ENCODE measurements around the gene TRA2A. TPM values are rescaled to one million over a fixed set of nuclear protein-coding genes. Genes with fewer than 3 reads are reported as not detected.

Gene TRA2A
- total RNA-seq, 4 donors from 2014 or later: 16.7 to 35.3 (median 28.7) TPM

DNA sequence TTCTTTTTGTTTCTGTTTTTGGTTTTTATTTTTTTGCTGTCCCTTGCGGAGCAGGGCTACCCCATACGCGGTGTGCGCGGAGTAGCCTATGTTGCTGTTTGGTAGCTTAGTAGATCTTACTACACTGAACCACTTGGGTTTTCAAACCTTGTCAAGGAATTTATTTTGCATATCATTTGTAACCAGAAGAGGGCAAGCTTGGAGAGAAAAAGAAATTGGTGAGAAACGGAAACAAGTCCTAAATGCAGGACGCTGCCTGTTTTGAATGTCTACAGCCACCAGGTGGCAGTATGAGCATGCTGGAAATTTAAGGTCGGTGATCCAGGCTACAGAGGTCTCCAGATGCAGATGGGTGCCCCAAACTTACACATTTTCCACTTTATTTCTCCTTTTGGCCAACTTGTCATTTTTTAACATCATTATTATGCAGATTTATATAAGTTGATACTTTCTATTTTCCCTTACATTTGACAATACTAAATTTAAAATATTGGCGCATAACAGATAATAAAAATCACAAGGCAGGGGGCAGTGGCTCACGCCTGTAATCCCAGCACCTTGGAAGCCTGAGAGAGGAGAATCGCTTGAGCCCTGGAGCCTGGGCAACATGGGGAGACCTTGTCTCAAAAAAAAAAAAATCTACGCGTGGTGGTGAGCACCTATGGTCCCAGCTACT lies 15.3 kb upstream of the TRA2A start:
- Histone ChIP-seq H3K9me3 (no peaks in the 10 kb centered on the region), H3K4me3 (no peak overlapping the region), H3K27ac (replicated peaks in 1 of 4) (no peak overlapping the region), H3K36me3 (no peaks in the 10 kb centered on the region), H3K27me3 (peaks cover 0 to 7% (median 0%) of the 10 kb centered on the region in 4 donors), H3K4me1 (peaks cover 0 to 4% (median 0%) of the 10 kb centered on the region in 4 donors)
- DNase-seq (ENCODE audit: extremely low spot score): peak; percentile 92
- 40% methylated on average over 13 of the region's 13 CpGs for WGBS
- TF ChIP-seq, protein P1, sequence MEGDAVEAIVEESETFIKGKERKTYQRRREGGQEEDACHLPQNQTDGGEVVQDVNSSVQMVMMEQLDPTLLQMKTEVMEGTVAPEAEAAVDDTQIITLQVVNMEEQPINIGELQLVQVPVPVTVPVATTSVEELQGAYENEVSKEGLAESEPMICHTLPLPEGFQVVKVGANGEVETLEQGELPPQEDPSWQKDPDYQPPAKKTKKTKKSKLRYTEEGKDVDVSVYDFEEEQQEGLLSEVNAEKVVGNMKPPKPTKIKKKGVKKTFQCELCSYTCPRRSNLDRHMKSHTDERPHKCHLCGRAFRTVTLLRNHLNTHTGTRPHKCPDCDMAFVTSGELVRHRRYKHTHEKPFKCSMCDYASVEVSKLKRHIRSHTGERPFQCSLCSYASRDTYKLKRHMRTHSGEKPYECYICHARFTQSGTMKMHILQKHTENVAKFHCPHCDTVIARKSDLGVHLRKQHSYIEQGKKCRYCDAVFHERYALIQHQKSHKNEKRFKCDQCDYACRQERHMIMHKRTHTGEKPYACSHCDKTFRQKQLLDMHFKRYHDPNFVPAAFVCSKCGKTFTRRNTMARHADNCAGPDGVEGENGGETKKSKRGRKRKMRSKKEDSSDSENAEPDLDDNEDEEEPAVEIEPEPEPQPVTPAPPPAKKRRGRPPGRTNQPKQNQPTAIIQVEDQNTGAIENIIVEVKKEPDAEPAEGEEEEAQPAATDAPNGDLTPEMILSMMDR (IDR thresholded peaks at IDR 0.05): peak; percentile 92 to 97 (median 95)
- no peak for TF ChIP-seq POLR2A (IDR thresholded peaks at IDR 0.05; ENCODE audit: low read depth)
- peak in 1 of 2 donors; percentile 44 for TF ChIP-seq POLR2AphosphoS5 (IDR thresholded peaks at IDR 0.05)
- intact Hi-C loops (cut with DNase I): no loop called here

DNA sequence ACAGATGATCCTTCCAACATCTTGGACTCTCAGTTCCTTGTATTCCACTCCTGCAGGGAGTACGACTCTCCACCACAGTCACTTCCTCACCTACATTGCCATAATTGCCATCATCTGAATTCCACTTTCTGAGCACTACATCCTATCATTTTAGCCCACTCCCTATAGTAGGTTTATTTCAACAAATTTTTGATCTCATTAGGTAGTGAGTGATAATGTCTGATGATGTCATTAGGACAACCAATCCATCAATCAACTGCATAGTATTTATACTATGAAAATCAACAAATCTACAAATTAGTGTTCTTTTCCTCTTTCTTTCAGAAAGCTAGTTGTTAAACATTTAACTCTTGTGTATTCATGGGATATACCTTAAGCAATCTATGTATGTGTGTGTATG lies 13.7 kb upstream of the TRA2A start:
- Histone ChIP-seq H3K9me3 (no peaks in the 10 kb centered on the region), H3K4me3 (no peak overlapping the region), H3K27ac (replicated peaks in 1 of 4) (no peak overlapping the region), H3K27me3 (peaks cover 0 to 4% (median 0%) of the 10 kb centered on the region in 4 donors), H3K36me3 (no peaks in the 10 kb centered on the region), H3K4me1 (peaks cover 0 to 4% (median 0%) of the 10 kb centered on the region in 4 donors)
- TF ChIP-seq, protein P1 (IDR thresholded peaks at IDR 0.05): no peak
- TF ChIP-seq EP300 (IDR thresholded peaks at IDR 0.05): no peak
- intact Hi-C loops (cut with DNase I): no loop called here
- no peak for DNase-seq (ENCODE audit: extremely low spot score)
- WGBS: 67% methylated on average over 1 of the region's 1 CpG

DNA sequence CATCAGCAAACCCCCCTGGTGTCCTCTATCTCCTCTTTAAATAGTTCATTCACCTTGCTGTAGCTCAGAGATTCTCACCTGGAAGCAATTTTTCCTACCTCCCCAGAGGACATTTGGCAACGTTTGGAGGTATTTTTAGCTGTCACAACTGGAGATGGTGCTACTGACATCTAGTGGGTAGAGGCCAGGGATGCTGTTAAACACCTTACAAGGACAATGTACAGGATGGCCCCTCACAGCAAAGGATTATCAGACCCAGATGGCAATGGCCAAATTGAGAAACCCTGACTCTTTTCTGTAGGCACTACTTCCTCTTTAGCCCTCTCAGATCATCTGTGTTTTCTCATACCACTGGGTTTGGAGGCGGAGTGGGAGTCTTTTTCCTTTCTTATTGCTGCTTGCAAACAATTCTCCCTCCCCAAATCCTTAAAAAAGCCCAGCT lies 13.2 kb upstream of the TRA2A start:
- intact Hi-C loops (cut with DNase I): no loop called here
- 28% methylated on average over 2 of the region's 2 CpGs for WGBS

DNA sequence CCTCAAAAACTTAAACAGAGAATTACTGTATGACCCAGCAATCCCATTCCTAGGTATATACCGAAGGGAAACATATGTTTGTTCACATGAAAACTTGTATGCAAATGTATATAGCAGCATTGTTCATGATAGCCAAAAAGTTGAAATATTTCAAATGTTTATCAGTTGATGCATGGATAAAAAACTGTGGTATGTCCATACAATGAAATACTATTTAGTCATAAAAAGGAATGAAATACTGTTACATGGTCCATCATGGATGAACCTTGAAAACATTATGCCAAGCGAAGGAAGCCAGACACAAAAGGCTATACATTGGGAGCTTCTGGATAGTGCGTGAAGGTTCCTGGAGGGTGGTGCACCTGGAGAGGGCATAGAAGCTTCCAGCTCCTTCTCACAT lies 11.0 kb upstream of the TRA2A start:
- 97% methylated on average over 3 of the region's 3 CpGs for WGBS
- no peaks in the 10 kb centered on the region for H3K36me3 ChIP-seq
- H3K4me1 ChIP-seq: peaks cover 0 to 4% (median 0%) of the 10 kb centered on the region in 4 donors
- TF ChIP-seq POLR2AphosphoS5 (IDR thresholded peaks at IDR 0.05) (no peak), POLR2A (IDR thresholded peaks at IDR 0.05; ENCODE audit: low read depth) (no peak), EP300 (IDR thresholded peaks at IDR 0.05) (no peak)
- TF ChIP-seq, protein P1 (IDR thresholded peaks at IDR 0.05): no peak
- no peaks in the 10 kb centered on the region for H3K9me3 ChIP-seq
- H3K27ac ChIP-seq (replicated peaks in 1 of 4): no peak overlapping the region
- intact Hi-C loops (cut with DNase I): no loop called here
- DNase-seq (ENCODE audit: extremely low spot score): no peak
- H3K4me3 ChIP-seq: no peak overlapping the region
- H3K27me3 ChIP-seq: no peaks in the 10 kb centered on the region

More for the DNA sequence above, 13.2 kb upstream of the TRA2A start:
- DNase-seq (ENCODE audit: extremely low spot score): peak; percentile 70
- TF ChIP-seq POLR2A (IDR thresholded peaks at IDR 0.05; ENCODE audit: low read depth) (no peak), EP300 (IDR thresholded peaks at IDR 0.05) (no peak)
- TF ChIP-seq, protein P1 (IDR thresholded peaks at IDR 0.05): peak in 1 of 3 experiments; percentile 4
- Histone ChIP-seq H3K4me1 (peaks cover 0 to 4% (median 0%) of the 10 kb centered on the region in 4 donors), H3K27ac (replicated peaks in 1 of 4) (no peak overlapping the region), H3K27me3 (no peaks in the 10 kb centered on the region), H3K36me3 (no peaks in the 10 kb centered on the region), H3K4me3 (no peak overlapping the region), H3K9me3 (no peaks in the 10 kb centered on the region)

DNA sequence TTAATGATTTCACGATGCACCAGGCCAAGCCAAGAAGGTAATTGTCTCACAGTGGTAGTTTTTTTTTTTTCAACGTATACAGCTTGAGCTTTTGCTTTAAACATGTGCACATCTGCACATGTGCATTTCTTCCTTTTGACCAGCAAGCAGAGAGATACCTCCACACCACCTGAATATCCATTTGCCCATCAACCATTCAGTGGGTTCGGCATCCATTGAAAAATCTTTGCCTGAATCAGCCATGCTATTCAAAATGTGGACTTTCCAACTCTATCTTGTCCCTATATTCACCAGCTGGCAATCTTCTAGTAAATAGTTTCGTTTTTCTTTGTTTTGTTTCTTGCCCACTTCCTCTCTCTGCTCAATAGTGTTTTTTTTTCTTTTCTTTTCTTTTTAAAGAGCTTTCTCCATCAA lies 7.7 kb upstream of the TRA2A start:
- intact Hi-C loops (cut with DNase I): no loop called here
- Histone ChIP-seq H3K36me3 (no peaks in the 10 kb centered on the region), H3K4me3 (no peak overlapping the region), H3K27me3 (no peaks in the 10 kb centered on the region), H3K4me1 (no peaks in the 10 kb centered on the region), H3K9me3 (no peaks in the 10 kb centered on the region), H3K27ac (replicated peaks in 1 of 4) (no peak overlapping the region)
- no peak for TF ChIP-seq POLR2A (IDR thresholded peaks at IDR 0.05; ENCODE audit: low read depth)
- TF ChIP-seq, protein P1 (IDR thresholded peaks at IDR 0.05): no peak
- TF ChIP-seq POLR2AphosphoS5 (IDR thresholded peaks at IDR 0.05): no peak
- TF ChIP-seq EP300 (IDR thresholded peaks at IDR 0.05): no peak
- 62% methylated on average over 4 of the region's 4 CpGs for WGBS
- no peak for DNase-seq (ENCODE audit: extremely low spot score)
